ENCODE results near the gene TMEM163.

The TMEM163 gene

DNA sequence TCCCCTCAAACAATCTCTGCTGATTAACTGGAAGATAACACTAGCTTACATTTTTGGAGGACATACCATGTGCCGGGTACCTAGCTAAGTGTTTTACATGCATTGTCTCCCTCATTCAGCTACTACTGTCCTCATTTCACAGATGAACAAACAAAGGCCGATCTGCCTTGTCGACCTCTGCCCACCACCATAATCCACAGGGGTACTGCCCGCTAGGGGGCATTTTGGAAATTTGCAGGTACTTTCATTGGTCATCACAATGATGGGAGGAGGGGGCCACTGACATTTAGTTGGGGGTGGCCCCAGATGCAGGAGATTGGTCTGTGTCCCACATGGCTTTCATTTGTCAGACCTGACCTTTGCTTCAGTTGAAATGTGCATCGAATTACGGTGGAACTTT is 3.9 kb upstream of the TMEM163 start:
- DNase-seq: no peak

DNA sequence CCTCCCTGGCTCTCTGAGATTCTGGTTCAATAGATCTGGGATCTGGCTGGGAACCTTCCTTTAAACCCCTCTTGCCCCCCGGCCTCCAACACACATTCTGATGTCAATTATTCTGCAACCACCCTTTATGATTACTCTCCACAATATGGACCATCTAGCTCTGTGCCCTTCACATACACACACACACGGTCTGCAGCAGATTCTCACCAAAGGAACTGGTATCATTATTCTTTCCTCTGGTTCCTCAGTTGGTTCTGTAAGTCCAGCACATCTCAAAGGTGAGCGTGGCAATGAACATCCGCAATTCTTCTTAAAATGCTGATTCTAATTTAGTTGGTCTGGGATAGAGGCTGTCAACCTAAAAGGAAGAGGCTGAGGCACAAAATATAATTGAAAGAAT is 2.8 kb upstream of the TMEM163 start:
- DNase-seq: no peak

DNA sequence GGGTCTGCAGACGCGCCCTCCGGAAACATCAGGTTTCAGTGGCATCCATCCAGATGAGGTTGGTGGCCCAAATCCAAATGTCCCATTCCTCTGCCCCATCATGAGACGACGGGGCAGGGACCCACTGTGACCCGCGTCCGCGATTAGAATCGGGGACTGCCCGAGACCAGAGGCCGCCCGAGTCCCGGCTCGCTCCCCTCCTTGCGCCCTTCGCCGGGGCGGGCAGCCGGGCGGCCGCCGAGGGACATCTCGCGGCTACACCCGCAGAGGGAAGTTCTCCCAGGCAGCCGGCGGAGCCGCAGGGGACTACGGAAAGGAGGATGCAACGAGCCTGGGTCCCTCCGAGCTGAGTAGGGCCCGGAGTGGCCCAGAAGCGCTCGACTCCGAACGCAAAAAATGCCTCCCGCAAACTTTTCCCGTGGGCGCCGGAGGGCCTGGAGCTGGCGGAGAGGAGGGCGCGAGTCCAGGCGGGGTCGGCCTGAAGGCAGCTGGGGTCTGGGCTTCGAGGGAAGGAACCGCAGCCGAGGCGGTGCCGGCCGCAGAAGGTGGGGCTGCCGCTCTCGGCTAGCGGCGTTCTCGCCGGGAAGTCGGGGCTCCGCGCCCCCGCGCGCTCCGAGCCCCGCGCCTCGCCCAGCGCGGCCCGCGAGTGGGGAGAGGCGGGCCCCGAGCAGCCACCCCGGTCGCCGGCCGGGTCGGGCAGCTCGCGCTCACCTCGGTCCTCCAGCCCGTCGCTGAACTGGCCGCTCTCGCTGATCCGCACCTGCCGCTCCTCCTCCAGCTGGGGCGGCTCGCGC is 580 bp downstream of the TMEM163 start:
- DNase-seq: no peak

DNA sequence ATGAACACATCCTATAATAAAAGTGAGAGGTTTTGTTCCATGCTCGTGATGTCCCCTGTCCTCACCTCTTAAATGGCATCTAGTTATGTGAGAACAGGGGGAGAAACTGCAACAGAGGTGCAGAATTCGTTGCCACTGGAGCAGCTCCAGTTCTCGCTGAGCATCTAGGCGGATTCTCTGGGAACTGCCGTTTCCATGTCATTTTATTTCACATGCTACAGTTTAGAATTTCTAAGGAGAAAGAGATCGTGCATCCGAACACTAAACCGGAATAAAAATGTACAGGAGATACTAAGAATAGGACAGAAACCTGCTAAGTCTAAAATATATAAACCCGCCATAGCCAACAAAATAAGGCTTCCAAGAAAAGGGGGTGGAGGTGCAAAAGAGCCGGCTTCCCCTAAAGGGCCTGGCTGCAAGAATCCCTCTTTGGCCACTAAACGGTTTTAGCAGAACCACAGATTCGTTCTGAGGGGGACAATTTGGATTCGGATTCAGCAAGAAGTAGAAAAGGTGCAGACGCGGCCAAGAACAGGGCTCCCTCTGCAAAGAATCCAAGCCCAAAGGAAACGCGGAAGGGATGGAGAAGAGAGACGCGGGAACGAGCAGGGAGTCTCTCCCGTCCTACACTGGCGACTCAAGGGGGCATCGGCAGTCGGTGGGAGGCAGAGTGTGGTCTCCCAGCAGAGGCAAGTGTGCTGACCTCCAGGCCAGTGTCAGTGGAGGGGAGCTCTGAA is 1.3 kb downstream of the TMEM163 start:
- no peak for DNase-seq

DNA sequence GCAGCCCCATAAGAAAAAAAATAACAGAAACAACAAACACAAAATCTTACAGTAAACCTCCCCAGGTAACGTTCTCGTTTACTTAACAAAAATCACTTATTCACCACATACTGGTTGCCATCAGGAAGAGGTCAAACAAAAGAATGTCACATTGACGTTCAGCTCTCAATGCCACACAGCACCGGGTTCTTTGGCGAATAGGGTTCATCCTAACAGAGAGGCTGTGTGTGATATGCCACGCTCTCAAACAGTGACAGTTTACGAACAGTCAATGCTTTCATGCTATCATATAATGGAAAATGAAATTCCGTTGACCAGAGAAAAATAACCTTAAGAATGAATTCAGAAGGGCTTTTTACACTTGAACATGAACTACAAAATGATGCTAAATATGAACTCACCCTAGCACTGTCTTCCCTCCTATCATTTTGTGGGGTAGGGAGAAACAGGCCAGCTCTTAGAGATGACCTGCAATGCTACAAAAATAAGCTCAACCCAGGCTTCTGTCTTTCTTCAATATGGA is 2.0 kb downstream of the TMEM163 start:
- DNase-seq: no peak

DNA sequence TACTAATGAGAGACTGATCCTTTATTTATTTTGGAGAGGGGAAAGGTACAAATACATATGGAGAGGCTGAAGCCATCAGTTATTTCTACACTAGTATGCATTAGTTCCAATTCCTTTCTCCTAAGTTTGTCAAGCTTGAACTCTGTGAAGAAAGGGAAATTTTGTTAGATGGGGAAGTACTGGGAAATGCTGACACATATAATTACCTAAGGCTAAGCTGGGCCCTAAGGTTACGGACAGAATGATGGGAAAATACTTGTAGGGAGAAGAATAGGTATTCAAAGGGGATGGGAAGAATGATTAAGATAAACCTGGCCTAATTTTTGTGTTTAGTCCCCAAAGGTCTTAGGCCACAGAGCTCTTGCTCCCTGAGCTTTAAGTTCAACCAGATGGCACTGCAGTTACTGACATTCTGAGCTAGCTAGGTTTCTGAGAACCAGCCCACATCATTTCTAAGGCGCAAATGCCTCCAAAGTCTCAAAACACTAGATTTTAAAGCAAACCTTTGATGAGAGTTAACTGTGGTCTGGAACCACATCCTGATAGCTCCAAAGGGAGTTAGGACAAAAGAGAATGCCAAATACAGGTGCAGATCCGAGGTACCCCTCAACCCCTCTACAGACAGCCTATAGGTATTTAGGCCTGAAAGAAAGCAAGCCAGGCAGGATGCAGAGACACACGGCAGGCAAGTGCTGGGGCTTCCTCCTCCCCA is 2.7 kb downstream of the TMEM163 start:
- no peak for DNase-seq

DNA sequence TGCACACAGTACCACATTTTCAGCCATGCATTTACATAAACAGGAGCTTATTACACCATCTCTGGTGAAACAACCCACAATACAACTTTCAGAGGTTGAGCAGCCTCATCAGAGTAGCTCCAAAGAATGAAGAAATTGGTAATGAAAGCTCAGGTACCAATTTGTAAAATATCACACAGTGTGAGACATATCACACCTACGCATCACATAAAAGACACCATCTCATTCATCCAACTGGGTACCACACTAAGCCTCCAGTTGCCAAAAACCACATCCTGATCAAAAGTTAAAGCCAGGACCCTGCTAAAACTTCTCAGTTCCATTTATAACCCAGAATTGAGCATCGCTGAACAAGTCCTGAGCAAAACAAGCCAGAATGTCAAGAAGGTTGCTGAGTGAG is 4.6 kb downstream of the TMEM163 start:
- no peak for DNase-seq

DNA sequence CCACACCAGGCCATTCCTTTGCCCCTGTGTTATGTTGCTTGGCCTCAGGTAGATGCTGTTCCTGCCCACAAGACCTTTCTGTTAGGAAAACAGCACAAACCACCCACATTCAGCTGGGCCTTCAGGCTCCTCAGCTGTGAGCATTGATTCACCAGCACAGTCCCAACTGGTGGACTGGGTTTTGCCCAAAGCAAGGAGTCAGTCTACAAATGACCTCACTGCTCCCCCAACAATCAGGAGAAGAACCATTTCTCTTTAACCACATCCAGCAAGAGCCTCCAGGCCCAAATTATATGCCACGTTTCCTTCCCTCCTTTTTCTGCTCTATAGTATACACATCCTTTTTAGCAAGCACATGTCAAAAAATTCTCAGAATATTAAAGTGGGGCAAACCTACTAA is 5.2 kb downstream of the TMEM163 start:
- DNase-seq: no peak

DNA sequence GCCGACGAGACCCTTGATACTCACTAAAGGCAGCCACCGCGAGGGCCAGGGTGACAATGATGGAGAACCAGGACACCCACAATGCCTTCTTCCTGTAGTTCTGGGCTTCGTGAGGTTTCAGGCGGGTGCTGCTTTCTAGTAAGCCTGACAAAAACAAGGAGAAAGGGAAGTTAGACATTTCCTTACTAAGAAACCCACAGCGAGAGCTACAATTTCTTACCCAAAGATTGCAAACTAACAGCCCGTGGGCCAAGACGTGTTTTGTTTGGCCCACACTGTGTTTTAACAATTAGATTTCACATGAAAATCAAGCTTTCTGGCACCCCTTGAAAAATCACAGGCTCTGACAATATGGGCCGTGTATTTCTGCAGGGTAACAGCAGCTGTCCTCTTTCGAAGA is 5.6 kb downstream of the TMEM163 start:
- no peak for DNase-seq

DNA sequence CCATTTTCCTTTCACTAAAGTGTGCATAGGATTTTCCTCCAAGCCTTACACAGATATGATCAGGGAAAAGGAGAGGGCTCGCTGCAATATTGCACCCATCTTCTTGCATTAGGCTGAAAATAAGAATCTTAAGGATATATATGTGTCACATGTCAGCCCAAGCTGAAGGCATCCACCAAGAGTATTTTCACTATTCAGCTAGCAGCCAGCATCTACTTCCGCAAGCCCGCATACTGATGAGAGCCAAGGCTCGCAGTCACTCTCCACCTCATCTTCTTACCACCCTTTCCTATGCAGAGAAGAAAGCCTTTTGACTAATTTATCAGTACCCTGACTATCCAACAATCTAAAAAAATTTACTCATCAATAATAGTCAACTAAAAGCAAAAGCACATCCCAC is 6.1 kb downstream of the TMEM163 start:
- no peak for DNase-seq

DNA sequence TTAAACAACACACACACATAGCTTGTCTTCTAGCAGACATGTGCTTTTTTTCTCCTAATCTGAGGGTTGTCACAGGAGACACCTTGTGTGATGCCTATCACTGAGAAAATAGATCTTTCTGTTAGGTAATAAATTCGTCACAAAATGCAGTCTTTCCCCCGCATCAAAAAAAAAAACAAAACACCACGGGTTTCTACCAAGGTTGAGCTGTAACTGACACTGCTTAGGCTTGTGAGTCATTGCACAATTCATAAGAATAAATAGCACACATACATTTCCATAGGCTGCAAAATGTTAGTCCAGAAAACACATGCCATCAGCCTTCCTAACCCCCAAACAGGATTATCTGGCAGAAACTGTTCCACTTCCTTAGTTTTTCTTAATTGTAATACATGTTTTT is 6.5 kb downstream of the TMEM163 start:
- no peak for DNase-seq

DNA sequence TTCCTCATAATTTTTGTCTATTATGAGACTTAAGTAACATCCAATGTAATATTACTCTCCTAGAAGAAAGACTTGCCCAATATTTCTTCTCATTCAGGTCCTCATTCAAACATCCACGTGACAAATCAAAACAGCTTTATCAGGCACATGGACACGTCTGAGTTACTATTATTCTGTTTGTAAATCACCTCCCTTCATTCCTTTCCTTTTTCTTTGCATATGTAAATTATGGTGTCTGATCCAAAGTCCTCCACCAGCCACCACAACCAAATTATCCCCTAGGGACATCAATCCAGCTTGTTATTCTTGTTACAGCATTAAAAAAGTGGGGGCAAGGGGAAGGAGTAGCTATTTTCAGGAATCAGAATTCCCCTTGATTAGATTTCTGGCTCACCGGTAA is 7.1 kb downstream of the TMEM163 start:
- peak; percentile 40 for DNase-seq

DNA sequence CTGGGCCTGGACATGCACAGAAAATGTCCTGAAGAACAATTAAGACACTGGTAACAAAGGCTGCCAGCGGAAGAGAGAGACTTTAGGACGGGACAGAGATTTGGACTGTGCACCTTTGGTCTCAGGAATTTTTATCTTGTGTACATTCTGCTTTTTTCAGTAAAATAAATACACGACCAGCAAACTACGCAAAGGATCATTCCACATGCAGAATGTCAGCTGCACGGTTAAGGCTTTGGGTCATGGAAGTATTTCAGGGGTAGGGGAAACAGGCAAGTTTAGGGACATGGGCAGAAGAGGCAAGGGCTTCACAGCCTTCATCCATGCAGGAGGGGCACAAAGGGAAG is 11.5 kb downstream of the TMEM163 start:
- DNase-seq: no peak

DNA sequence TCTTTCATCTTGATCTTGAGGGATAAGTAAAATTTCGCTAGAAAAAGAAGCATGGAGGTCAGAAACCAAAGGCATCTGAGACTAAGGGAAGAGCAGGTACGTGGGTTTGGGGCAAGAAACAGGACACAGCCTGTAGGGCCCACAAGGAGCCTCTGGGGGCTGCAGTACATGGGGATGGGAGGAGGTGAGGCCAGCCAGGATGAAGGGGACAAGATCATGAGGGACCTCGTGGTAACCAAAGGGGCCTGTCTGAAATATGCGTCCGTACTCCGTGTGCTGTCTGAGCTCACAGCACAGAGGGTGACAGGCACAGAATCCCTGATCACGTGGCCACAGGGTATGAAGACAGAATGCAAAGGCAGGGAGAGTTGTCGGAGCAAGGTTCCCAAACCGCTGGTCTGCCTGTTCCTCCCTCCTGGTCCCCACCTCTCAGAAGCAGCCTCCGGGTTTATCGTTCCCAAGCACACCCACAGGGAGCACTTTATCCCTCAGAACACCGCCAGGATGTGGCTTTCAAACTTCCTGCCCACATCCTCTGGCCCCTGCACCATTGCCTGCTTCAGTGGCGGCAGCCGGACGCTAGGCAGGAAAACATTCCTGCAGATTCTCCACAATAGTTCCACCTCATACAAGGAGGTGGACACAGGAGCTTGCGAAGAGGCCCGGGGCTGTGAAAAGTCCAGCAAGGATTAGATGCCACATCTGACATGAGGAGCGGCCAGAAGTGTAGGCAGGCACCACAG is 12.0 kb downstream of the TMEM163 start:
- DNase-seq: no peak

DNA sequence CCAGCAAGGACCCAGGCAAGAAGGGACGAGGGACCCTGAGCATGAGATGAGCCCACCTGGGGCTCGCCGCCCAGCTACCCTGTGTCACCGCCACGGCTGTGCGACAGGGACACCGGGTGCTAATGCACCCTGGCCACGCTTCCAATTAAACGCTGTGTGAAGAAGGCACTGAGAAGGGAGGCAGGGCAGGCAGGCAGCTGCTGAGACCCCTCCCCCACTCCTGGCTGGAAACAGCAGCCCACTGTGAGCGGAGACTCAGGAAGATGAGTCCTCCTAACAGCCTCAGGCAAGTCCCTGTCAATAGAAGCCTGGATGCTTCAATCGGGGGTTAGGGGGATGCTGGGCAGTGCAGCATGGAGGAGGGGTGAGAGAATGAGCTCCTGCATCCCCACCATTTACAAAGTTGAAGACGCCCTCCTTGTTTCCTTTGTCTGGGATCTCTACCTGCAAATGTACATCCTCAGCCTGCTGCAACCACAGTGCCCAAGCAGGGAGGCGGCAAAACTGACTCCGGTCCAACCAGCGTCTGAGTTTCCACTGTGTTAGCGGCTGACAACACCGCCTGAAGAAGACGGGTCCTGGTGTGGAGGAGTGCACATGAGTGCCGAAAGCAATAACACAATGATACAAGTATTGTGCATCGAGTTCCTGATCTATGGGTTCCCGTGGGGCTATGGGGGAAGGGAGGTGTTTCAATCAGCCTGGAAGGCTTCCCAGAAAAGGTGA is 12.8 kb downstream of the TMEM163 start:
- DNase-seq: no peak

DNA sequence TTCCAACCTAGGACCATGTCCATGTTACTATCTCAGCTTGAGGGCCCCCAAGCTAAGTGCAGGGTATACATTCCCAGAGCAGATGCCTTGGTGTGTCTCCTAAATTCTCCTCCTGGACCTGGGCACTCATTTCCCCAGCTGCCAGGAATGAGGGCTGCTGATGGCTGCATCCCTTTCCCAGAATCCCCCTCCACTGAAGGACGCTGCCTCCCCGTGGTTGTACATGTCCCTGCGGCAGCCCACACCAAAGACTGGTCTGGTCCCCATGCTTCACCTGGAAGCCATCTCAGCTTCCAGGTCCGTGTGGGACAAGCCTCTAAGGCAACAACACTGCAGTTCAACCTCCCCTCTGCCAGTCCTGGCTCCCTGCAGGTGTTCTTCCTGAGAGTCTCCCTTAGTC is 14.6 kb downstream of the TMEM163 start:
- DNase-seq: no peak

DNA sequence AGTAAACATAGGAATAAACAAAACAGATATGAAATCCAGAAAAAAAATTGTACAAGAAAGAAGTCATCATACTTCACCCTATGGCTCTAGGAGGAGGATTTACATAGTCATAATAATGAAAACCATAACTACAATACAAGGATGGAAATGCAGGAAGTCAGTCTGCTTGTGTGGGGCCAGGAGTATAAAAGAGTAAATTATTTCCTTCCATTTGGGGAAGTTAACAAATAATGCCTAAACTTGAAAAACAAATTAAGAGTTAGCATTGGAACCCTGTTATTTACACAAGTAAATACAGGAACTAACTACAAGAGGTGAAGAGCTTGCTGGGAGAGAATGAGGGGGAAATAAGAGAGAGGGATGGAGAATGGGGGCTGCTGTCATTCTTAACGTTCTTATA is 15.4 kb downstream of the TMEM163 start:
- no peak for DNase-seq

DNA sequence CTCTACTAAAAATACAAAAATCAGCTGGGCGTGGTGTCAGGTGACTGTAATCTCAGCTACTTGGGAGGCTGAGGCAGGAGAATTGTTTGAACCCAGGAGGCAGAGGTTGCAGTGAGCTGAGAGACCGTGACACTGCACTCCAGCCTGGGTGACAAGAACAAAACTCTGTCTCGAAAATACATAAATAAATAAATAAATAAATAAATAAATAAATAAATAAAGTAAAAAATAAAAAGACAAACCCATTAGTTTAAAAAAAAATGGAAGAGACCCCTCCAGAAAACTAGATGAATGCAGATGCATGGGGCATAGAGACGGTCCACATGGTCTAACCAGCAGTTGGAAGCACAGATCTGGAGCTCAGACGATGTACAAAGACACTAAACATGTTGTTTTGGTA is 18.1 kb downstream of the TMEM163 start:
- DNase-seq: no peak

DNA sequence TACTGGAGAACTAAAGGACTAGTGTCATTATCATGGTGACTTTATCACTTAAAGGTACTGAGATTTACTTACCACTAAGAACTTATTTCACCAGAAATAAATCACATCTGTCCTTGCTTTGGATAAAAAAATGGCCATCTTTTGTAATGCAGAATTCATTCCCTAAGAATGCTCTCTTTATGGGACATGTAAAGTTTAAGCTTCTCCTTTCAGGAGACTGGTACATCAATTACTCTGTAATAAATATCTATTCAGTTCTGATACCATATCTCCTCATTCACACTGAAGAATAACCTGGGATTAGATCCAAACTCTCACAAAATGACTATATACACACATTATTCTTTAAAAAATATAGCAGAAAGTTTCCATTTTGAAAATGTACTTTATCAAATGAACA is 24.4 kb downstream of the TMEM163 start:
- no peak for DNase-seq

DNA sequence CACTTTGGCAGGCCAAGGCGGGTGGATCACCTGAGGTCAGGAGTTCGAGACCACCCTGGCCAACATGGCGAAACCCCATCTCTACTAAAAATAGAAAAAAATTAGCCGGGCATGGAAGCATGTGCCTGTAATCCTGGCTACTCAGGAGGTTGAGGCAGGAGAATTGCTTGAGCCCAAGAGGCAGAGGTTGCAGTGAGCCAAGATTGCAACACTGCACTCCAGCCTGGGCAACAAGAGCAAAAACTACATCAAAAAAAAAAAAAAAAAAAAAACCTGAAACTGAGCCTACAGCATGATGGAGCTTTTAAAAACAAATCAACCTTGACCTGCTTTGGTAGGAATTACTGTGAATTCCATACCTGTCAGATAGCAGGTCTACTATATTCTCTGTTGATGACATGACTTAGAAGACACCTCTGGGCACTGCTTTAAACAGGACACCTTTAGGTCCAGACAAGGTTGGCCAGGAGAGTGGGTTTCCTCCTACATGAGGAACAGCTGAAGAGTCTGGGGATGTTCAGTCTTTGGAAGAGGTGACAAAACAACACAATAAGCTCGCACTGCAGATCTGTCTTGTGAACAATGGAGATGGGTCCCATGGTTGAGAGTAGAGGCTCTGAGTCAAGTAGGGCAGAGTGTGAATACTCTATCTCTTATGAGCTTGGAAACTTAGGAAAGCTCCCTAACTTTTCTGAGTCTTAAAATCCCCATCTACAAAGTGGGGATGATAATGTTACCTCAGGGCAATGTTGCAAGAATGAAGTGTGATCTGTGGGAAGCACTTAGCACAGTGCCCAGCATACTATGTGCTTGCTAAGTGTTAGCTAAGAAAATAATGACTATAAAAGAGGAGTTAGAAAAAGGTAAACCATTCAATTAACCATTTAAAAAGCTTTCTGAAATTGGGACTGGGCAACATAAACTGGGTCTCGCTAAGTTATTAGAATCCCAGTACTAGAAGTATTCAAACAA is 25.2 kb downstream of the TMEM163 start:
- no peak for DNase-seq

DNA sequence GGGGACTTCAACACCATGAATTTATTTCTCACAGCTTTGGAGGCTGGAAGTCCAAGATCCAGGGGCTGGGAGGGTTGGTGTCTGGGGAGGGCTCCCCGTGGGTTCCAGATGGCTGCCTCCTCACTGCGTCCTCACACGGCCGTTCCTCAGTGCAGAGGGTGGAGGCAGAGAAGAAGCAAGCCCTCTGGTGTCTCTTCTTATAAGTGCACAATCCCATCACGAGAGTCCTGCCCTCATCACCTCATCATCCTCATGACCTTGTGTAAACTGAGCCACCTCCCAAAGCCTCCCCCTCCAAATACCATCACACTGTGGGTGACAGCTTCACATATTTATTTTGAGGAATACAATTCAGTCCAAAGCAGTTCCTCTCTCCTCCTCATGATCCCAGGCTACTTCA is 26.3 kb downstream of the TMEM163 start:
- no peak for DNase-seq

Measured in NCI-H1048 (cell line).